ENCODE results near the gene CD151. TPM values are rescaled to one million over a fixed set of nuclear protein-coding genes. Genes with fewer than 3 reads are reported as not detected.

CD151 gene
- polyA plus RNA-seq, 10 donors = 113 to 161 (median 135) TPM

DNA sequence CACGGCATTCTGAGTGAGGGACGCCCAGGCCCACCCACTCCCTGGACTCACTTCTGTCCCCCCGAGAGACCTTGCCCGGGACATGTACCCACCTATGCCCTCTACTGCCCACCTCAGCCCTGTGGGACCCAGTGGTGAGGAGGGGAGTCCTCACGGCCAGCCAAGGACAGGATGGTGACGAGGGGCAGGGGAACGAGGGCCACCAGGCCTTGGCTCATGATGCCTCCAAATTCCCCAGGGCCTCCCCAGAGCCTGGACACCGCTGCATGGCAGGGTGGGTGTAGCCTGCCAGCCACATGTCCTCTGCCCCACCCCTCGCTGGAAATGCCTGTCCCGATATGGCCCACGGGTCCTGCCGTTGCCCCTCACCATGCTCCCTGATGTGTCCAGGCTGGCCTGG lies 36.0 kb downstream of the CD151 start:
- DNase-seq = no peak

- DNase-seq = no peak
These were observed 36.8 kb downstream of the CD151 start for GRCh38 chr11:869399-870126.

GRCh38 chr11:870127-870413 lies 37.3 kb downstream of the CD151 start:
- DNase-seq = peak in 1 of 3 donors; percentile 23

- DNase-seq = no peak
These were observed 37.7 kb downstream of the CD151 start for GRCh38 chr11:870418-870817.

GRCh38 chr11:871472-871871 lies 38.7 kb downstream of the CD151 start:
- no peak for DNase-seq

DNA sequence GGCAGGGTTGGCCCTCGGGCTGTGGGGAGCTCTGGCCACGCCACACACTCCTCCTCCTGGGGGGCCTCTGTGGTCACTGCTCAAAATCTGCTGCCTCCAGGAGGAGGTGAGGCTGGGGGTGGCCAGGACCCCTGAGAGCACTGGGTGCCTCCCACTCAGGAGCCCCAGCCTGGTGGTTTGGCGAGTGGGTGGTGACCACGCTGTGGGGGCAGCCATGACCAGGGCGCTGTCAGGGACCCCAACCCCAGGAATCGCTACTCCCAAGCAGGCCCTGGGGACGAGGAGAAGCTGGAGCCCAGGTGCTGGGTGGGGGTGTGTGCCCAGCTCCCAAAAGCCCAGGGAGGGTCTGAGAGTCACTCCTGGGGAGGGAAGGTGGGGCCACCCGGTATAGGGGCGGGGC lies 40.0 kb downstream of the CD151 start:
- no peak for DNase-seq

DNA sequence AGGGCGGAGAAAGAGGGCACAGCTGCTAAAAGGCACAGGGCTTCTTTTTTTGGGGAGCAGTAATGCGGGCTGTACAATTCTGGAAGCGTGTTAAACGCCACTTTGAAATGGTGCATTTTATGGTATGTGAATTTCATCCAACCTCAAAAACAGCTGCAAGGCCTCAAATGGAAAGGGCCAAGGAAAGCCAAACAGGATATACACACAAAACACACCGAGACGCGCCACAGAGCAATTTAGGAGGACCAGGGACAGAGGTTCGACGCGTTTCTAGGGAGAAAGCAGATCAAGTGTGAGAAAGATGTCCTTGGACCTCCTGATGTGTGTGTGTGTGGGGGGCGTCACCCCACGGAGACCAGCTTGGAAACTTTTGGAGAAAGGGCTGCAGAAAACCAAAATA lies 41.0 kb downstream of the CD151 start:
- peak in 1 of 3 donors; percentile 75 for DNase-seq

DNA sequence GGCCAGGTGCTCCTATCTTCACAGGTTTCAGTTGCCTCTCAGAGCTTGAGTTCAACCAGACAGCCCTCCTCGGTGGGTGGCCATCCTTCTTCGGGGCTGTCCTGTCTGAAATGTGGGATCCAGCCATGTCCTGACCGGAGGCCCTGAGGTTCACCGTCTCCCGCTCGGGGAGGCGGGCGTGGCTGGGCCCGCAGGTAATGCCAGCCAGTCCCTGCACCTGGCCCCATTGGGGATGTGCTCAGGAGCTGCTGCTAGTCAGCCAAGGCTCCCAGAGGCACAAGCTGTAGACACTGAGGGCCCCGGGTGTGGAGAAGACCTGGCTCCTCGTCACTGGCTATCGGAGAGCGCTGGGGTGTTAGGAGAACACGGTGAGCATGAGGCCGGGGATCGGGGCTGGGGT lies 42.5 kb downstream of the CD151 start:
- DNase-seq = no peak

DNA sequence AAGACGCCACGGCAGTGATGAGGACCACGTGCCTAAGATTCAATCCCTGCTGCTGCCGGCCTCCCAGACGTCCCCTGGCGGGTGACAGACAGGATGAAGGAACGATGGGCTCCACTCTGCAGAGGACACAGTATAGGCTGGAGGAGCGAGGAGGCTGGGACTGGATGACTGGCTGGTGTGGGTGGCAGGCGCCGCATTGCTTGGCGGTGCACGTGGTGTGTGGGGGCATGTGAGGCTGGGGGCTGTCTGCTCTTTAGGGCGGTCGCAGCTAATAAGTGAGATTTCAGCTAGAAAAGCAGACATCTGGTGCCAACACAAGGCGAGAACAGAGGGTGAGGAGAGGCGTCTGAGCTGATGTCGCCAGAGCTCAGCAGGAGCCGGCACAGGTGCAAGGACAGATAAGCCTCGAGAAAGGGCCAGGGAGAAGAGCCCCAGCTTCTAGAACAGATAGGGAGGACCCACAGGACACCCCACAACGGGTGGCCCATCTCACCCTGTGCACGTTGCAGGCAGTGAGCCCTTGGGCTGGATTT lies 43.1 kb downstream of the CD151 start:
- no peak for DNase-seq

- DNase-seq = peak in 2 of 3 donors; percentile 49 to 62
These were observed 43.8 kb downstream of the CD151 start for GRCh38 chr11:876545-876944.

GRCh38 chr11:877565-877964 lies 44.8 kb downstream of the CD151 start:
- DNase-seq = no peak

DNA sequence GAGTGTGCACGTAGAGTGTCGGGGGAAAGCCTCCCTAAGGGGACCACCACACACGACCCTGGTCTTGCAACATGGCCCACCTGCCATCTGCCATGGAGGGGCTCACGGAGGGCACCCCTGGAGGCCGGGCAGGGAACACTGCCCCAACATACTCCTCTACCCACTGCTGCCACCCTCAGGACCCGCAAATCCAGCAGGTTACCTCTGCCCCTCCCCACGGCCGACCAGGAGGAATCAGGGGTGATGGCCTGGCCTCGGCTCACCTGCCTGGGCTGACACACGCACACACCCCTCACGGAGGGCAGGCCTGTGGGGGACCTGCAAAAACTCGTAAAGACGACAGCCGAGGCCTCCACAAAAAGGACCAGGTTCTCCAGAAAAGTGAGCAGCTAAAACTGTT lies 47.7 kb downstream of the CD151 start:
- no peak for DNase-seq

DNA sequence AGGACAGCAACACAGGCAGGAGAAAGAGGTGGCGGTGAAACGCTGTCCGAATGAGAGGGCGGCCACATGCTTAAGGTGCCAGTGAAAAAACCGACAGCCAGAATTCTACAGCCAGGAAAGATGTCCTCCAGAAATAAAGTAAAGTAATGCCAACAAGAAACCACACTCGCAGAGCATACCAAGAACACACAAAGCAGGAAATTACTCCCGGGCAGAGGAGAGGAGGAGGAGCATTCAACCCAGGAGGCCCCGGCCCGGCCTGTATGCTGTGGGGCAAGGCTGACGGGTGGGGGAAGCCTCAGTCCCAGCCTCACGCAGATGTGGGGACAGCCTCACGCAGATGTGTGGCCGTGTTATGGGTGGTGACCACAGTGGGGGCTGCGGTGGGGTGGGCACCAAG lies 49.8 kb downstream of the CD151 start:
- no peak for DNase-seq

- DNase-seq = no peak
These were observed 50.8 kb downstream of the CD151 start for GRCh38 chr11:883527-883926.

GRCh38 chr11:884578-885070 lies 51.9 kb downstream of the CD151 start:
- DNase-seq = no peak

- DNase-seq = no peak
These were observed 53.8 kb downstream of the CD151 start for GRCh38 chr11:886568-886967.

DNA sequence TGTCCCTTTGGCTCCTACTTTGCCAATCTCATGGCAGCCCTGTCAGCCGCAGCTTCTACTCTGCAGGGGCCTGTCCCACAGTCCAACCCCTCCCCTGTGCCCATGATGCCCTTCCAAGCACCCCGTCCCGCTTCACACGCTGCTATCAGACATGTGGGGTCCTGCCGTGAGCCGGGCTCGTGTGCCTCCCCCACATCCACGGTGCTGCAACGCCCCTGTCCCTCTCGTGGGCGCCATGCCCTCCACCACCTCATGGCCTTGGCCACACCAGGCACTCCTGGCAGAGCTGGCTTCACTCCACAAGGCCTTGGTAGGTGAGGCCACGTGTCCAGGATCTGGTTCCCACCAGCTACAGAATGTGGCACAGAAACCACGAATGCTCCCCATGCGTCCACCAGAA lies 54.8 kb downstream of the CD151 start:
- no peak for DNase-seq

Other genes with a start within 250 kb of the CD151 start
- 10 to 100 TPM in 4 of 10 donors, 1 to 10 TPM in 6; 6.3 to 13.1 (median 9.6) TPM for gene IRF7, start 217.0 kb upstream of the CD151 start, polyA plus RNA-seq (ENCODE audit: insufficient read length in 10 of 10)
- gene CDHR5, start 208.0 kb upstream of the CD151 start, polyA plus RNA-seq (ENCODE audit: insufficient read length in 10 of 10) = 1 to 10 TPM in 7 of 10 donors, under 1 TPM in 3; 0.60 to 2.1 (median 1.2) TPM
- gene SCT, start 205.8 kb upstream of the CD151 start, polyA plus RNA-seq (ENCODE audit: insufficient read length in 10 of 10) = 100 to 1,000 TPM in 1 of 10 donors, 10 to 100 TPM in 9; 31.7 to 107 (median 61.3) TPM
- under 1 TPM; 0.23 to 0.90 (median 0.73) TPM for gene DRD4, start 195.7 kb upstream of the CD151 start, polyA plus RNA-seq (ENCODE audit: insufficient read length in 10 of 10)
- gene DEAF1, start 137.7 kb upstream of the CD151 start, polyA plus RNA-seq (ENCODE audit: insufficient read length in 10 of 10) = 10 to 100 TPM; 22.1 to 40.7 (median 29.2) TPM
- 10 to 100 TPM; 10.6 to 27.9 (median 16.7) TPM for gene TMEM80, start 137.1 kb upstream of the CD151 start, polyA plus RNA-seq (ENCODE audit: insufficient read length in 10 of 10)
- 1 to 10 TPM; 1.5 to 9.0 (median 2.8) TPM for gene EPS8L2, start 126.7 kb upstream of the CD151 start, polyA plus RNA-seq (ENCODE audit: insufficient read length in 10 of 10)
- 10 to 100 TPM; 55.0 to 92.1 (median 66.3) TPM for gene TALDO1, start 85.5 kb upstream of the CD151 start, polyA plus RNA-seq (ENCODE audit: insufficient read length in 10 of 10)
- 10 to 100 TPM; 30.5 to 49.5 (median 39.2) TPM for gene GATD1, start 55.5 kb upstream of the CD151 start, polyA plus RNA-seq (ENCODE audit: insufficient read length in 10 of 10)
- 1 to 10 TPM in 1 of 10 donors, under 1 TPM in 9; 0.35 to 1.0 (median 0.60) TPM for gene CEND1, start 42.9 kb upstream of the CD151 start, polyA plus RNA-seq (ENCODE audit: insufficient read length in 10 of 10)
- gene SLC25A22, start 34.7 kb upstream of the CD151 start, polyA plus RNA-seq (ENCODE audit: insufficient read length in 10 of 10) = 10 to 100 TPM in 6 of 10 donors, 1 to 10 TPM in 4; 9.0 to 16.8 (median 10.2) TPM
- gene PIDD1, start 27.7 kb upstream of the CD151 start, polyA plus RNA-seq (ENCODE audit: insufficient read length in 10 of 10) = 10 to 100 TPM in 1 of 10 donors, 1 to 10 TPM in 9; 4.4 to 10.5 (median 6.3) TPM
- 1,000 to 10,000 TPM; 1,394 to 1,882 (median 1,587) TPM for gene RPLP2, start 23.0 kb upstream of the CD151 start, polyA plus RNA-seq (ENCODE audit: insufficient read length in 10 of 10)
- 10 to 100 TPM; 18.4 to 32.9 (median 27.9) TPM for gene PNPLA2, start 14.0 kb upstream of the CD151 start, polyA plus RNA-seq (ENCODE audit: insufficient read length in 10 of 10)
- gene CRACR2B, start 5.0 kb upstream of the CD151 start, polyA plus RNA-seq (ENCODE audit: insufficient read length in 10 of 10) = 10 to 100 TPM in 6 of 10 donors, 1 to 10 TPM in 4; 8.2 to 16.0 (median 10.9) TPM
- 100 to 1,000 TPM in 6 of 10 donors, 10 to 100 TPM in 4; 69.6 to 159 (median 104) TPM for gene POLR2L, start 9.6 kb downstream of the CD151 start, polyA plus RNA-seq (ENCODE audit: insufficient read length in 10 of 10)
- gene TSPAN4, start 9.9 kb downstream of the CD151 start, polyA plus RNA-seq (ENCODE audit: insufficient read length in 10 of 10) = 10 to 100 TPM; 41.1 to 72.2 (median 49.6) TPM
- gene CHID1, start 77.9 kb downstream of the CD151 start, polyA plus RNA-seq (ENCODE audit: insufficient read length in 10 of 10) = 10 to 100 TPM; 53.2 to 82.8 (median 64.0) TPM
- gene AP2A2, start 92.9 kb downstream of the CD151 start, polyA plus RNA-seq (ENCODE audit: insufficient read length in 10 of 10) = 10 to 100 TPM; 40.5 to 62.5 (median 49.2) TPM
- gene MUC6, start 203.8 kb downstream of the CD151 start, polyA plus RNA-seq (ENCODE audit: insufficient read length in 10 of 10) = under 1 TPM; 0.08 to 0.46 (median 0.34) TPM
- gene MUC2, start 241.9 kb downstream of the CD151 start, polyA plus RNA-seq (ENCODE audit: insufficient read length in 10 of 10) = under 1 TPM in 7 of 10 donors, not detected in 3; 0.01 to 0.09 (median 0.03) TPM